LNCaP clone FGC (cell line): ENCODE results near the gene PTPRD.

ENCODE experiments used
- DNase-seq: peaks from one replicate; pipeline ENCODE4 v3.0.0-alpha.2; 2011; ENCODE audit warnings: low read depth
- H3K4me3 ChIP-seq: 2 replicates; pipeline ENCODE4 v1.5.1; 2011; ENCODE audit warnings: mild to moderate bottlenecking, low read depth, low read length, control low read depth
- TF ChIP-seq, protein P1 (sequence below): IDR thresholded peaks from 2 replicates; pipeline ENCODE4 v1.5.1; 2012; ENCODE audit warnings: mild to moderate bottlenecking; ENCODE audit not compliant: control insufficient read depth, insufficient read depth; ENCODE audit errors: extremely low read depth

Gene PTPRD

DNA sequence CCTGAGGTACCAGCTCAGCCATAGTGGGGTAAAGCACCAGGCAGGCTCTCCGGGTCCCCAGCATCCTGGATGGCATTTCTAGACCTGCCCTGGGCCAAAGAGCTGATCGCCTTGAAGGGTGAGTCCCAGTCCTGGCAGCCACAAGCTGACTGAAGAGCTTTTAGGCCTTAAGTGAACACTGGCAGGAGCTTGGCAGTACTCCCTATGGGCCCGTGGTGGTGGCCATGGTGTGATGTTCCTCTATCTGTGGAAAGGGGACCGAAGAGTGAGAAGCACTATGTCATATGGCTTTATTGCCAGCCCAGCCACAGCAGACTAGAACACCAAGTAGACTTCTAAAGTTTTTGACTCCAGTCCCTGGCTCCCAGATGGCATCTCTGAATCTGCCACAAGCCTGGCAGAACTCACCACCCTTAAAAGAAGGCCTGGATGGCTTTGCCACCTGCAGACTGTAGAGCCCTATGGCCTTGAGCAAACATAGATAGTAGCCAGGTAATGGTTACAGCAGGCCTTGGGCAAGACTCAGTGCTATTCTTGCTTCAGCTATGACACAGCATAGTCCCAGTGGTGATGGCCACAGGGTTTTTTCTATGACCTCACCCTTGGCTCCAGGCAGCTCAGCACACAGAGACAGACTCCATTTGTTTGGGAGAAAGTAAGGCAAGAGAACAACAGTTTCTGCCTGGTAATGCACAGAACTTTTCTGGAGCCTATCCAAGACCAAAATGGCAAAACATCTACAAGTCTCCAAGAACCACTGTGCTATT, 2011.7 kb downstream of the PTPRD start:
- TF ChIP-seq, protein P1, sequence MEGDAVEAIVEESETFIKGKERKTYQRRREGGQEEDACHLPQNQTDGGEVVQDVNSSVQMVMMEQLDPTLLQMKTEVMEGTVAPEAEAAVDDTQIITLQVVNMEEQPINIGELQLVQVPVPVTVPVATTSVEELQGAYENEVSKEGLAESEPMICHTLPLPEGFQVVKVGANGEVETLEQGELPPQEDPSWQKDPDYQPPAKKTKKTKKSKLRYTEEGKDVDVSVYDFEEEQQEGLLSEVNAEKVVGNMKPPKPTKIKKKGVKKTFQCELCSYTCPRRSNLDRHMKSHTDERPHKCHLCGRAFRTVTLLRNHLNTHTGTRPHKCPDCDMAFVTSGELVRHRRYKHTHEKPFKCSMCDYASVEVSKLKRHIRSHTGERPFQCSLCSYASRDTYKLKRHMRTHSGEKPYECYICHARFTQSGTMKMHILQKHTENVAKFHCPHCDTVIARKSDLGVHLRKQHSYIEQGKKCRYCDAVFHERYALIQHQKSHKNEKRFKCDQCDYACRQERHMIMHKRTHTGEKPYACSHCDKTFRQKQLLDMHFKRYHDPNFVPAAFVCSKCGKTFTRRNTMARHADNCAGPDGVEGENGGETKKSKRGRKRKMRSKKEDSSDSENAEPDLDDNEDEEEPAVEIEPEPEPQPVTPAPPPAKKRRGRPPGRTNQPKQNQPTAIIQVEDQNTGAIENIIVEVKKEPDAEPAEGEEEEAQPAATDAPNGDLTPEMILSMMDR: no peak
- no peak for DNase-seq
- no peak overlapping the region for H3K4me3 ChIP-seq

DNA sequence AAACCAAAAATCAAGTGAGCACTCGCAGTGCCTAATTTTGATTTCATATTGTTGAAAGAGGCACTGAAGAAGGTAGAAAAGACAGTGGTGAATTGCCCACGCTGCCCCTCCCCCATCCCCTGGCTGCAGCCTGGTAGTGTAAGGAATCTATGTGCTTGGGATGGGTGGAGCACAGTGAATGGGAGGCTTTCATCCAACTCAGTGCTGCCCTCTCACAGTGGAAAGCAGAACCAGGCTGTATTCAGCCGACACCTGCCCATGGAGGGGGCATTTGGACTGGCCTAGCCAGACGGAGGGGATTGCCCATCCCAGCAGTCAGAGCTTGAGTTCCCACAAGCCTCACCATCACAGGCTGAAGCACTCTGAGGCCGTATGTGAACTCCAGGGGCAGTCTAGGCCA, 2012.9 kb downstream of the PTPRD start:
- H3K4me3 ChIP-seq: no peak overlapping the region
- DNase-seq: no peak
- TF ChIP-seq, protein P1: no peak

GRCh38 chr9:8589476-8589875, 2023.3 kb downstream of the PTPRD start:
- H3K4me3 ChIP-seq: no peak overlapping the region
- DNase-seq: no peak
- TF ChIP-seq, protein P1: no peak

GRCh38 chr9:8585036-8585435, 2027.8 kb downstream of the PTPRD start:
- TF ChIP-seq, protein P1: no peak
- no peak for DNase-seq
- no peak overlapping the region for H3K4me3 ChIP-seq

DNA sequence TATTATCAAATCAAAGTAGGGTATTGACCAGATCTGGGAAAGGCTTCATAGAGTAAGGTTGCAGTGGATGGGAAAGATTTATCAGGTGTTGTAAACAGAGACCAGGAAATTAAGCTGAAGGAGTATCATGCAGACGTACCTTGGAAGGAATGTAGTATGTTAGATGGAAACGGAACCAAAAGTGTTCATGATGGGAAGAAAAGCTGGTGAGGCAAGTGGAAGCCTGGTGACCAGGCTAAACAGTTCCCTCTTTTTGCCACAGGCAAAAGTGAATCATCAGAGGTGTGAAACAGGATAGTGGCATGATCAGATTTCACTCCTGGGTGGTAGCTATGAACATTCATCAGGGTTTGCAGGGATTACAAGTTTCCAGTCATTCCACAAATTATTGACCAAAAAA, 2033.1 kb downstream of the PTPRD start:
- no peak overlapping the region for H3K4me3 ChIP-seq
- TF ChIP-seq, protein P1: no peak
- DNase-seq: no peak

- TF ChIP-seq, protein P1: no peak
- DNase-seq: no peak
These were observed 2036.1 kb downstream of the PTPRD start for GRCh38 chr9:8576741-8577140.

GRCh38 chr9:8574846-8575245, 2038.0 kb downstream of the PTPRD start:
- TF ChIP-seq, protein P1: no peak
- no peak for DNase-seq
- H3K4me3 ChIP-seq: no peak overlapping the region

More at GRCh38 chr9:8576741-8577140, 2036.1 kb downstream of the PTPRD start:
- no peak overlapping the region for H3K4me3 ChIP-seq
